Measurements from ENCODE around the gene EHMT1. TPM values are rescaled to one million over a fixed set of nuclear protein-coding genes. Genes with fewer than 3 reads are reported as not detected.

Gene EHMT1
- total and polyA plus RNA-seq, 2 of the 13 experiments (the other 11 are each of a cell fraction or from before 2014, with no cell fraction given), result 23.0 to 27.1 TPM

DNA sequence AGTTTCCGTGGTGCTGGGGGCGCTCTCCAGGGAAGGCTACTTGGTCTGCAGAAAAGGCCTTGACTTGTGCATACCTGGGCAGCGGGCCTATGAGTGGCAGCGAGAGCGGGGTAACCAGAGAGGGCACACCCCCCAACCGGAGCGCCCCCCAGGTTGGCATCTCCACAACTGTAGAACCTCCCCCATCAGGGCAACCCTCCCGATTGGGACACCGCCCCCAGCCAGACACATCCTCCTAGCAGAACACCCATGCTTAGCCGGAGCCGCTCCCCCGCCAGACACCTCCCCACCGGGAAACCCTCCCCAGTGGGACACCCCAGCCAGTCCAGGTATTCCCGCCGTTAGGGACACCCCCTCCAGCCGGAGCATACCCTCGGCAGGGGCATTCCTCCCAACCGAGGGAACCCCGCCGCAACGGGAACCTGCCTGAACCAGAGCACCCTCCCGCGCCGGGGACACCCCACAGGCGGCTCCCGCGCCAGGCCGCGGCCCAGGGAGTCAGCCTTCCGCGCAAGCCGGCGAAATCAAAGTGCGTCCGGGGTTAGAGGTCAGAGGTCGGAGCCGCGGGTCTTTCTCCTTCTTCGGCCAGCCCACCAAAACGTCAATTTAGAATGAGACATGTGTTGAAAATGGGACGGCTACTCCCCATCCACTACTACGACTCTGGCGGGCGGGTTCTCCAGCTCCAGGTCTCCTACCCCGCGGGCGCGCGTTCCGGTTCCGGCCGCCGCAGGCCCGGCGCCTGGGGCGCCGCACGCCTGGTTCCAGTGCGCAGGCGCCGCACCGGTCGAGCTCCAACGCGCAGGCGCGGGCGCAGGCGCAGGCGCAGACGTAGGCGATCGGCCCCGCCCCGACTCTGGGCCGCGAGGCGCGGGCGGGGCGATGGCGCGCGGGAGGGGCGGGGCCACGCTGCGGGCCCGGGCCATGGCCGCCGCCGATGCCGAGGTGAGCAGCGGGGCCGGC lies at the start of gene EHMT1 (continued):
- TF ChIP-seq, protein P1, sequence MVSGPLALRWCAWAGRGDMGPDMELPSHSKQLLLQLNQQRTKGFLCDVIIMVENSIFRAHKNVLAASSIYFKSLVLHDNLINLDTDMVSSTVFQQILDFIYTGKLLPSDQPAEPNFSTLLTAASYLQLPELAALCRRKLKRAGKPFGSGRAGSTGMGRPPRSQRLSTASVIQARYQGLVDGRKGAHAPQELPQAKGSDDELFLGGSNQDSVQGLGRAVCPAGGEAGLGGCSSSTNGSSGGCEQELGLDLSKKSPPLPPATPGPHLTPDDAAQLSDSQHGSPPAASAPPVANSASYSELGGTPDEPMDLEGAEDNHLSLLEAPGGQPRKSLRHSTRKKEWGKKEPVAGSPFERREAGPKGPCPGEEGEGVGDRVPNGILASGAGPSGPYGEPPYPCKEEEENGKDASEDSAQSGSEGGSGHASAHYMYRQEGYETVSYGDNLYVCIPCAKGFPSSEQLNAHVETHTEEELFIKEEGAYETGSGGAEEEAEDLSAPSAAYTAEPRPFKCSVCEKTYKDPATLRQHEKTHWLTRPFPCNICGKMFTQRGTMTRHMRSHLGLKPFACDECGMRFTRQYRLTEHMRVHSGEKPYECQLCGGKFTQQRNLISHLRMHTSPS (CRISPR knock-in tag; IDR thresholded peaks at IDR 0.05; ENCODE audit: low read depth), result no peak; the same call in 1 of the 2 replicates
- TF ChIP-seq, protein P2, sequence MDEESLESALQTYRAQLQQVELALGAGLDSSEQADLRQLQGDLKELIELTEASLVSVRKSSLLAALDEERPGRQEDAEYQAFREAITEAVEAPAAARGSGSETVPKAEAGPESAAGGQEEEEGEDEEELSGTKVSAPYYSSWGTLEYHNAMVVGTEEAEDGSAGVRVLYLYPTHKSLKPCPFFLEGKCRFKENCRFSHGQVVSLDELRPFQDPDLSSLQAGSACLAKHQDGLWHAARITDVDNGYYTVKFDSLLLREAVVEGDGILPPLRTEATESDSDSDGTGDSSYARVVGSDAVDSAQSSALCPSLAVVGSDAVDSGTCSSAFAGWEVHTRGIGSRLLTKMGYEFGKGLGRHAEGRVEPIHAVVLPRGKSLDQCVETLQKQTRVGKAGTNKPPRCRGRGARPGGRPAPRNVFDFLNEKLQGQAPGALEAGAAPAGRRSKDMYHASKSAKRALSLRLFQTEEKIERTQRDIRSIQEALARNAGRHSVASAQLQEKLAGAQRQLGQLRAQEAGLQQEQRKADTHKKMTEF (CRISPR knock-in tag; IDR thresholded peaks at IDR 0.05), result peak; percentile 73; the same call in 1 of the 2 replicates
- TF ChIP-seq FOXA3 (CRISPR knock-in tag; IDR thresholded peaks at IDR 0.05), result no peak
- no peak for TF ChIP-seq ZFP36L1 (CRISPR knock-in tag; IDR thresholded peaks at IDR 0.05)
- no peak for TF ChIP-seq ZNF124 (CRISPR knock-in tag; IDR thresholded peaks at IDR 0.05)
- no peak for TF ChIP-seq NFIC (IDR thresholded peaks at IDR 0.05; ENCODE audit: low read length)
- TF ChIP-seq, protein P3, sequence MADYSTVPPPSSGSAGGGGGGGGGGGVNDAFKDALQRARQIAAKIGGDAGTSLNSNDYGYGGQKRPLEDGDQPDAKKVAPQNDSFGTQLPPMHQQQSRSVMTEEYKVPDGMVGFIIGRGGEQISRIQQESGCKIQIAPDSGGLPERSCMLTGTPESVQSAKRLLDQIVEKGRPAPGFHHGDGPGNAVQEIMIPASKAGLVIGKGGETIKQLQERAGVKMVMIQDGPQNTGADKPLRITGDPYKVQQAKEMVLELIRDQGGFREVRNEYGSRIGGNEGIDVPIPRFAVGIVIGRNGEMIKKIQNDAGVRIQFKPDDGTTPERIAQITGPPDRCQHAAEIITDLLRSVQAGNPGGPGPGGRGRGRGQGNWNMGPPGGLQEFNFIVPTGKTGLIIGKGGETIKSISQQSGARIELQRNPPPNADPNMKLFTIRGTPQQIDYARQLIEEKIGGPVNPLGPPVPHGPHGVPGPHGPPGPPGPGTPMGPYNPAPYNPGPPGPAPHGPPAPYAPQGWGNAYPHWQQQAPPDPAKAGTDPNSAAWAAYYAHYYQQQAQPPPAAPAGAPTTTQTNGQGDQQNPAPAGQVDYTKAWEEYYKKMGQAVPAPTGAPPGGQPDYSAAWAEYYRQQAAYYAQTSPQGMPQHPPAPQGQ (CRISPR knock-in tag; IDR thresholded peaks at IDR 0.05; ENCODE audit: borderline replicate concordance), result no peak
- peak; percentile 80; the same call in 1 of the 3 replicates for TF ChIP-seq MXI1 (IDR thresholded peaks at IDR 0.05; ENCODE audit: borderline replicate concordance, low read depth, low read length)
- TF ChIP-seq KDM5A (IDR thresholded peaks at IDR 0.05; ENCODE audit: borderline replicate concordance, low read length), result peak; percentile 78; the same call in 1 of the 2 replicates
- TF ChIP-seq, protein P4, sequence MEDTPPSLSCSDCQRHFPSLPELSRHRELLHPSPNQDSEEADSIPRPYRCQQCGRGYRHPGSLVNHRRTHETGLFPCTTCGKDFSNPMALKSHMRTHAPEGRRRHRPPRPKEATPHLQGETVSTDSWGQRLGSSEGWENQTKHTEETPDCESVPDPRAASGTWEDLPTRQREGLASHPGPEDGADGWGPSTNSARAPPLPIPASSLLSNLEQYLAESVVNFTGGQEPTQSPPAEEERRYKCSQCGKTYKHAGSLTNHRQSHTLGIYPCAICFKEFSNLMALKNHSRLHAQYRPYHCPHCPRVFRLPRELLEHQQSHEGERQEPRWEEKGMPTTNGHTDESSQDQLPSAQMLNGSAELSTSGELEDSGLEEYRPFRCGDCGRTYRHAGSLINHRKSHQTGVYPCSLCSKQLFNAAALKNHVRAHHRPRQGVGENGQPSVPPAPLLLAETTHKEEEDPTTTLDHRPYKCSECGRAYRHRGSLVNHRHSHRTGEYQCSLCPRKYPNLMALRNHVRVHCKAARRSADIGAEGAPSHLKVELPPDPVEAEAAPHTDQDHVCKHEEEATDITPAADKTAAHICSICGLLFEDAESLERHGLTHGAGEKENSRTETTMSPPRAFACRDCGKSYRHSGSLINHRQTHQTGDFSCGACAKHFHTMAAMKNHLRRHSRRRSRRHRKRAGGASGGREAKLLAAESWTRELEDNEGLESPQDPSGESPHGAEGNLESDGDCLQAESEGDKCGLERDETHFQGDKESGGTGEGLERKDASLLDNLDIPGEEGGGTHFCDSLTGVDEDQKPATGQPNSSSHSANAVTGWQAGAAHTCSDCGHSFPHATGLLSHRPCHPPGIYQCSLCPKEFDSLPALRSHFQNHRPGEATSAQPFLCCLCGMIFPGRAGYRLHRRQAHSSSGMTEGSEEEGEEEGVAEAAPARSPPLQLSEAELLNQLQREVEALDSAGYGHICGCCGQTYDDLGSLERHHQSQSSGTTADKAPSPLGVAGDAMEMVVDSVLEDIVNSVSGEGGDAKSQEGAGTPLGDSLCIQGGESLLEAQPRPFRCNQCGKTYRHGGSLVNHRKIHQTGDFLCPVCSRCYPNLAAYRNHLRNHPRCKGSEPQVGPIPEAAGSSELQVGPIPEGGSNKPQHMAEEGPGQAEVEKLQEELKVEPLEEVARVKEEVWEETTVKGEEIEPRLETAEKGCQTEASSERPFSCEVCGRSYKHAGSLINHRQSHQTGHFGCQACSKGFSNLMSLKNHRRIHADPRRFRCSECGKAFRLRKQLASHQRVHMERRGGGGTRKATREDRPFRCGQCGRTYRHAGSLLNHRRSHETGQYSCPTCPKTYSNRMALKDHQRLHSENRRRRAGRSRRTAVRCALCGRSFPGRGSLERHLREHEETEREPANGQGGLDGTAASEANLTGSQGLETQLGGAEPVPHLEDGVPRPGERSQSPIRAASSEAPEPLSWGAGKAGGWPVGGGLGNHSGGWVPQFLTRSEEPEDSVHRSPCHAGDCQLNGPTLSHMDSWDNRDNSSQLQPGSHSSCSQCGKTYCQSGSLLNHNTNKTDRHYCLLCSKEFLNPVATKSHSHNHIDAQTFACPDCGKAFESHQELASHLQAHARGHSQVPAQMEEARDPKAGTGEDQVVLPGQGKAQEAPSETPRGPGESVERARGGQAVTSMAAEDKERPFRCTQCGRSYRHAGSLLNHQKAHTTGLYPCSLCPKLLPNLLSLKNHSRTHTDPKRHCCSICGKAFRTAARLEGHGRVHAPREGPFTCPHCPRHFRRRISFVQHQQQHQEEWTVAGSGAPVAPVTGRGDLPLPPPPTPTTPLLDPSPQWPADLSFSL (CRISPR knock-in tag; IDR thresholded peaks at IDR 0.05), result no peak
- TF ChIP-seq FIP1L1 (IDR thresholded peaks at IDR 0.05; ENCODE audit: borderline replicate concordance, insufficient read depth, low read depth, low read length), result no peak
- no peak for TF ChIP-seq ZFP90 (CRISPR knock-in tag; IDR thresholded peaks at IDR 0.05; ENCODE audit: borderline replicate concordance)
- peak; percentile 65; the same call in 1 of the 2 replicates for TF ChIP-seq SSRP1 (CRISPR knock-in tag; IDR thresholded peaks at IDR 0.05)
- no peak for TF ChIP-seq ZSCAN30 (CRISPR knock-in tag; IDR thresholded peaks at IDR 0.05)
- TF ChIP-seq NFE2L1 (CRISPR knock-in tag; IDR thresholded peaks at IDR 0.05; ENCODE audit: borderline replicate concordance), result no peak
- TF ChIP-seq THAP11 (CRISPR knock-in tag; IDR thresholded peaks at IDR 0.05), result peak; percentile 85
- TF ChIP-seq FOSL1 (CRISPR knock-in tag; IDR thresholded peaks at IDR 0.05; ENCODE audit: borderline replicate concordance), result no peak

All from HepG2 (cell line).